GM19023 (cell line): ENCODE measurements around the gene GNG12.

ENCODE experiments used
- ATAC-seq: cut with Tn5 transposase; IDR thresholded peaks from one replicate; pipeline ENCODE4 v1.9.1; 2021; ENCODE audit warnings: mild to moderate bottlenecking, moderate library complexity; ENCODE audit not compliant: unreplicated experiment

GNG12 gene

DNA sequence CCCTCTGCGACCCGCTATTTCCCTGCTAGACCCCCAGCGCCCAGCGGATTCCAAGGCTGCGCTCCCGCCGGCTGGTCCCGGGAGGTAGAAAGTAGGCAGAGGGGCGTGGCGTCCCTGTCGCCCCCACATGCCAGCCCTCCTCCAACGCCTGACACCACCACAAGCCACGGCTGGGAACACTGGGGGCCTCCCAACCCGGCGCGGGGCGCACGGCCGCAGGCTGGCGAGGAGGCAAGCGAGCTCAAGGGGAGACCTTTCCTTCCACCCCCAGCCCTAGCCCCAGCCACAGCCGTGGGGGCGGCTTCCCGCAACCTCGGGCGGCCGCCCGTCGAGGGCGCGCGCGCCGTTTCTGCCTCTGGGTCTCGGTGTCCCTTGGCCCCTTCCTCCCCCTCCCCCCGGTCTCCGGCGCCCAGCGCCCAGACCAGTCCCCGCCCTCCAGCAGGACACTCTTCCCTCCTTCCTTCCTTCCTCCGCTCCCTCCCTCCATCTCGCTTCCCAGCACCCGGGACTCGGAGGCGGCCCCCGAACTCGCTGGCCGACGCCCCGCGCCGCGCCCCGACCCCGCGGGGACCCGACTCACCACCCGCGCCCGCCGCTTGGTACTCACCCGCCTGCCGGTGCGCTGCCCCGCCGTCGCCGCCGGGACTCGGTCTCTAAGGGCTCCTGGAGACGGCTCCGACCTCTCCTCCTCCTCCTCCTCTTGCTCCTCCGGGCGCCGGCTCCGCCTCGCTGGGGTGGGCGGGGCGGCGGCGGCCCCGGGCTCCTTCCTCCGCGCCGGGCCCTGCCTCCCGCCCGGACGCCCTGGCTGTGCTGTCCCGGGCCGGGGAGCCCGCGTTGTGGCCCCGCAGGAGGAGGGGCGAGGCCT is at the start of gene GNG12:
Gene GNG12, minus strand, starts transcription at position 731 of the 865 bp plus-strand sequence. CDS start 125,781 bp downstream, outside the sequence.
- peak; percentile 69 for ATAC-seq

DNA sequence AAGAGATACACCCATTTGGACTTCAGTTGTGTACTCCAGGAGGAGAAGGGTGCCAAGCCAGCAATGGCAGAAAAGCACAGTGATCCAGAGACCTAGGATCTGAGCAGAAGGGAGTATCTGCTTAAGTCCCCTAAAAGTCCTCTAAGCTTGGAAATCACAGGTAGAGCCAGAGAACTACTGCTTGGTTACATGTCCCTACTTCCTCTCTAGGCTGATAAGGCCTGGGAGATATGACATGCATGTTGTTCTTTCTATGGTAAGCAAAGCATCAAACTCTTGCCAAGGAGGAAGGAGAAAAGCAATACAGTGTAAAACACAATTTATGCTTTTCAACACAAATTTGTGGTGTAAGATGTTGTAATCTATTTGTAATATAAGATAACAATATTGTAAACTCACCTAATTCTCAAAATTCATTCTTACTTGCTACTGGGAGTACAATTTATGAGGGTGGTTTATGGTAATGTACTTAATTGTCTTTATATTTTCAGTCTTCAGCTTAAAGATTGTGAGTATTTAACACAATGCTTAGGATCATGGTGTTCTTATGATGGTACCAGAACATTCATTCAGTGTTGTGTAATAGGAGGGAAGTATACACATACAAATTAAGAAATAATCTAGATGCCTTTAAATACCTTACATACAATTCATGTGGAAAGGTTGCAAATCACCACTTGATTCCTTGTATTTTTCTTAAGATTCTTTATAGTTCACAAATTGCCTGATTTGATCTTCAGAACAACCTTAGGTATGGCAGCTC is 49.1 kb upstream of the GNG12 start:
- no peak for ATAC-seq

GRCh38 chr1:67880056-67880601 is 46.9 kb upstream of the GNG12 start:
- ATAC-seq: no peak

GRCh38 chr1:67879485-67879884 is 46.2 kb upstream of the GNG12 start:
- ATAC-seq: no peak

DNA sequence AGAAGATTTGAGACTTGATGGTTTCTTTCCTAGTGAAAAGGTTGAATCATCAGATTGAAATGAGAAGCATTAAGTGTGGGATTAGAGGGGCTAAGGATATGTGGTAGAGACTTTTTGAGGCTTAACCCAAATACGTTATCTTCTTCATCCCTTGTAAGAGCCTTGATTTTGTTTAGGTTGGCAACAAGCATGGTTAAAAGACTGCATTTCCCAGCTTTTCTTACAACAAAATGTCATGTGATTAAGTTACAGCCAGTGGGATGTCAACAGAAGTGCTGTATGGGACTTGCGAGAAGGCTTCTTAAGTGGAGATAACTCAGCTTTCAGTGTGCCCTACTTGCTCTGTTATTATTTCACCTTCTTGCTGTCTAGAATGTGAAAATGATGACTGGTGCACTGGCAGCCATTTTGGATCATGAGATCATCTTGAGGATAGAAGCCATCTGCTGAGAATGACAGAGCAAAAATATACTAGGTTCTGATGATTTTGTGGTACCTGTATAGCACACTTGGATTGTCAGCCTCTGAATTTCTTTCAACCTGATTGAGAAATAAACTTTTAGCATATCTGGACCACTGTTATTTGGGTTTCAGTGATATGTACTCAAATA is 41.3 kb upstream of the GNG12 start:
- ATAC-seq: no peak

DNA sequence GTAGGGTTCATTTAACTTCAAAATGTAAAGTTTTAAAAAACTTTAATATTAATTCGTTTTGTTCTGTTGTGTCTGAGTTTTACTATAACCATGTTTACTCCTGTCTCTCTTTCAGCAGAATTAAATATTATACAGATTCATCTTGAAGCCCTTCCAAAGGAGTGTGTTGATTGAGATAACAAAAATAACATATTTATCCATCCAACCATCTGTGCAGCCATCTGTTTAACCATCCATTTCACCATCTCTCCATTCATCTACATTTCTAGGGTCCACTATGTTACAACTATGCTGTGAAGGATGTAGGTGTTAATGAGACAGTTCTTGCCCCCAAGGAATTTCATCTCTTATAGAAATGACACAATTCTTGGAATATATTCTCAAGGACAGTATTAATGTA is 36.0 kb upstream of the GNG12 start:
- ATAC-seq: no peak

- ATAC-seq: no peak
Measured at GRCh38 chr1:67863637-67864036, 30.4 kb upstream of the GNG12 start.

DNA sequence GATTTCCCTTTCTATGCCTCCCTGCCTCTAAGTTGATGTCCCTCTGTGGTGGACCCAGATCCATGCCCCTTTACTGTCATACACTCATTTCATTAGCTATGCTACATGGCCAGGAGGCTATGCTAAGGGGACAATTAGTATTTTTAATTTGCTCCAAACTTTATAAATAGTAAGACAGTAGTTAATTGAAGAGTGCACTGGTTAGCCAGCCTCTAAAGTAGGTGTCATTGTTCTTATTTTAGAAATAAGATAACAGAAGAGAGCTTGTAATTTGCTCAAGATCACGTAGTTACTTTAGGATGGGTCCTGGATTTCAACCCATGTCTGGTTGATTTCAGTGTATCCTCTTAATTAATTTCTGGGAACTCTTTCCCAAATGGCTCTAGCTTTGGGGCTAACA is 29.4 kb upstream of the GNG12 start:
- no peak for ATAC-seq

GRCh38 chr1:67861856-67862516 is 28.7 kb upstream of the GNG12 start:
- no peak for ATAC-seq

GRCh38 chr1:67860776-67861175 is 27.5 kb upstream of the GNG12 start:
- ATAC-seq: no peak

GRCh38 chr1:67856921-67857320 is 23.7 kb upstream of the GNG12 start:
- no peak for ATAC-seq

GRCh38 chr1:67855961-67856360 is 22.7 kb upstream of the GNG12 start:
- ATAC-seq: no peak

- ATAC-seq: no peak
Measured at GRCh38 chr1:67855444-67855843, 22.2 kb upstream of the GNG12 start.

- ATAC-seq: no peak
Measured at GRCh38 chr1:67853704-67854103, 20.4 kb upstream of the GNG12 start.

GRCh38 chr1:67851800-67852199 is 18.5 kb upstream of the GNG12 start:
- no peak for ATAC-seq

- ATAC-seq: no peak
Measured at GRCh38 chr1:67850611-67851075, 17.4 kb upstream of the GNG12 start.

DNA sequence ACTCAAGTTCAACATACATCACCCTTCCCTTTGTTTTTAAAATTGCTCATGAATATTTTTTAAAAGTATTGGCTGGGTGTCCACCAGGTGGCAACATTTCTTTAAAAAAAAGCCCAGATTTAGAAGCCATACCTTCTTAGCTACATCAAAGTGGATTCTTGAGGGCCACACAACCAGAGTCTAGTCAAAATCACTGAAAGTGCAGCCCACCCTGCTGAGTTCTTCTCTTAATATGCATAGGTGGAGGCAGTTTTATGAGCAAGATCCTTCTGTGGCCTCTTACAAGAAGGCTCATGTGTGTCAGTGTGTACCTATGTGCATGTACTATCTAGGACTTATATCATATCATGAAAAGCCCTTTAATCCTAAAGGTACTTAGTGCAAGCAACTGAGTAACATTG is 16.9 kb upstream of the GNG12 start:
- ATAC-seq: no peak

DNA sequence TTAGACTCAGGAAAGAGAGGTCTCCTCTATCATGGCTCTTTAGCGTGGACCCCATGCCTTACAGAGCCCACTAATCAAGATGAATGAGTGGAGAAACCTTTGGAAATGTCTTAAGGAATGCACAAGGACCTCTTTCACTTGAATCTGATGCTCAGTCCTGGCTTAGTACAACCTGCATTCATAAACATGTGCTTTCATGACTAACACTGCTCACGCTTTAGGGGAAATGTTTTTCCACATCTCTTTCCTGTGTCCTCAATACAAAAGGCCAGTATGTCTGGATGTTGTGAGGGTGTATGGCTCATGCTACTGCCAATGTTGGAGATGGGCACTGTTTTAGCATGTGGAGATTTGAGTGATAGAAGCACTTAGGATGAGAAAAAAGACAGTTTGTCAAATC is 14.2 kb upstream of the GNG12 start:
- ATAC-seq: no peak

DNA sequence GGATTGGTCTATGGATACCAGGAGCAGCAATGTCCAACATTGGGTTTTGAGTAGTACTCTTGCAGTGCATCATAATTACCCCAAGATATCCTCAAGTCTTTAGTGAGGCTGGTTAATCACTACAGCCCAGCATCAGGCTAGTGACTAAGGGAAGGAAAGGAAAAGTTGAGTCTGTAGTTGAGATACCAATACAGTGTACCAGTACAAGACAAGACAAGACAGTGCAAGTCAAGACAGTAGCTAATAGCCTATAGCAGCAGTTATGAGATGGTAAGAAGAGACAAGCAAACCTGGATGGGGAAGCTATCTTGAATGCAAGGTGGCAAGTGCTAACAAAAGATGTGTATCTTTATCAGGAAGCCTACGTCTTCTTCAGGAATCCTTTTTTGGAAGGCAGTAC is 13.3 kb upstream of the GNG12 start:
- no peak for ATAC-seq

- ATAC-seq: no peak
Measured at GRCh38 chr1:67844988-67845387, 11.7 kb upstream of the GNG12 start.

DNA sequence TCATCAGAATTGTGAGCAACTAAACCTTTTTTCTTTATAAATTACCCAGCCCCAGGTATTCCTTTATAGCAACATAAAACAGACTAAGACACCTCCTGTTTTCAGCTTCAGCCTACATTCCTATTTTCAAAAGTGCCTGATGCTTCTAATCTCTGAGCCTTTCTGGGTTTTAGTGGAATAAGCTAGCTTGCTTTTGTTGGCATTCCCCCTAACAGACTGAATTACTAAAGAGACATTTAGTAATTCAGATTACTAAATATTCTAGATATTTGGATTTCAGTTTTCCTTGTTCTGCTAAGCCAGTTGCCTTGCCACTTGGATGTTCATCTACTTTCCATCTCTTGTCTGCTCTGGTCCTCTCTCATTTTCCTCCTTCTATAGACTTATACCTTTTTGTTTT is 10.5 kb upstream of the GNG12 start:
- no peak for ATAC-seq
